PC-9 (cell line): ENCODE measurements around the gene SOX18. TPM values are rescaled to one million over a fixed set of nuclear protein-coding genes. Genes with fewer than 3 reads are reported as not detected.
A peak's percentile ranks its signal among the peaks of the same experiment; 100 is the strongest.

ENCODE experiments used
- BruUV-seq: library from RNA; stranded (reverse); fragments of 400-500 nt; replicated peaks from 2 replicates; lab custom pipeline; 2021; lab: Mats Ljungman, UMichigan
- CTCF ChIA-PET: fragments of 300-600 bp; sonication (Branson Sonifier 250); formaldehyde crosslinking; loops from one replicate; lab custom pipeline; 2022; ENCODE audit warnings: antibody characterized with exemption; lab: Charles Lee
- POLR2A ChIA-PET: fragments of 300-600 bp; sonication (Branson Sonifier 250); formaldehyde crosslinking; loops from one replicate; lab custom pipeline; 2022; ENCODE audit warnings: antibody characterized with exemption; ENCODE audit not compliant: unreplicated experiment; lab: Charles Lee
- DNase-seq, 2 experiments: peaks; one replicate each; pipeline versions ENCODE4 v3.0.0 to v3.0.0-alpha.2; 2015 to 2022; ENCODE audit warnings: mixed read lengths in 1 of 2
- H2AFZ ChIP-seq: fragments of 200-600 bp; sonication (generic); 2 replicates; pipeline ENCODE4 v1.8.1; 2017; ENCODE audit warnings: antibody characterized with exemption
- H3F3A ChIP-seq: fragments of 200-600 bp; sonication (generic); 2 replicates; pipeline ENCODE4 v1.8.1; 2017; ENCODE audit warnings: antibody characterized with exemption, mild to moderate bottlenecking, low read depth; ENCODE audit not compliant: insufficient read depth
- H3K27ac ChIP-seq: fragments of 200-600 bp; sonication (generic); 2 replicates; pipeline ENCODE4 v1.6.1; 2016; ENCODE audit warnings: mixed run types
- H3K27me3 ChIP-seq: fragments of 200-600 bp; sonication (generic); 2 replicates; pipeline ENCODE4 v1.6.1; 2016; ENCODE audit warnings: low read depth, mixed run types; ENCODE audit not compliant: insufficient read depth
- H3K36me3 ChIP-seq: fragments of 200-600 bp; sonication (generic); 2 replicates; pipeline ENCODE4 v1.6.1; 2016; ENCODE audit warnings: low read depth, mixed run types
- H3K4me1 ChIP-seq: fragments of 200-600 bp; sonication (generic); replicated peaks from 2 replicates; pipeline ENCODE4 v1.6.1; 2016; ENCODE audit warnings: mixed run types; ENCODE audit not compliant: insufficient read depth
- H3K4me2 ChIP-seq: fragments of 200-600 bp; sonication (generic); 2 replicates; pipeline ENCODE4 v1.6.1; 2017; ENCODE audit warnings: mixed run types
- H3K4me3 ChIP-seq: fragments of 200-600 bp; sonication (generic); 2 replicates; pipeline ENCODE4 v1.6.1; 2016; ENCODE audit warnings: mixed run types
- H3K79me2 ChIP-seq: fragments of 200-600 bp; sonication (generic); 2 replicates; pipeline ENCODE4 v1.6.1; 2017; ENCODE audit warnings: low read depth, mixed run types
- H3K9me2 ChIP-seq: fragments of 200-600 bp; sonication (generic); 2 replicates; pipeline ENCODE4 v1.8.1; 2017; ENCODE audit warnings: mild to moderate bottlenecking; ENCODE audit not compliant: insufficient read depth
- H3K9me3 ChIP-seq: fragments of 200-600 bp; sonication (generic); 2 replicates; pipeline ENCODE4 v1.8.1; 2016; ENCODE audit warnings: low read depth; ENCODE audit not compliant: insufficient read depth
- H4K20me1 ChIP-seq: fragments of 200-600 bp; sonication (generic); 2 replicates; pipeline ENCODE4 v1.8.1; 2017; ENCODE audit not compliant: insufficient read depth
- EZH2 ChIP-seq: fragments of 200-600 bp; sonication (generic); IDR thresholded peaks from 2 replicates; pipeline ENCODE4 v1.8.0; 2017; ENCODE audit warnings: antibody characterized with exemption, low read depth
- intact Hi-C: fragments of 100-400 bp; cut with micrococcal nuclease; formaldehyde crosslinking; loops from one replicate; pipeline ENCODE4 v1.10.0; 2022; ENCODE audit not compliant: unreplicated experiment
- total RNA-seq: library from RNA; stranded (reverse); gene quantifications from 2 replicates; pipeline ENCODE4 v1.2.3, GENCODE V29; 2021
- TF ChIP-seq, protein P1 (sequence below): fragments of 200-600 bp; sonication (generic); conservative IDR thresholded peaks from 2 replicates; pipeline ENCODE4 v1.6.1; 2017; ENCODE audit warnings: mixed run types, antibody characterized with exemption, mild to moderate bottlenecking, moderate library complexity

Gene SOX18
- total RNA-seq, 1 experiment from 2014 or later = not detected

DNA sequence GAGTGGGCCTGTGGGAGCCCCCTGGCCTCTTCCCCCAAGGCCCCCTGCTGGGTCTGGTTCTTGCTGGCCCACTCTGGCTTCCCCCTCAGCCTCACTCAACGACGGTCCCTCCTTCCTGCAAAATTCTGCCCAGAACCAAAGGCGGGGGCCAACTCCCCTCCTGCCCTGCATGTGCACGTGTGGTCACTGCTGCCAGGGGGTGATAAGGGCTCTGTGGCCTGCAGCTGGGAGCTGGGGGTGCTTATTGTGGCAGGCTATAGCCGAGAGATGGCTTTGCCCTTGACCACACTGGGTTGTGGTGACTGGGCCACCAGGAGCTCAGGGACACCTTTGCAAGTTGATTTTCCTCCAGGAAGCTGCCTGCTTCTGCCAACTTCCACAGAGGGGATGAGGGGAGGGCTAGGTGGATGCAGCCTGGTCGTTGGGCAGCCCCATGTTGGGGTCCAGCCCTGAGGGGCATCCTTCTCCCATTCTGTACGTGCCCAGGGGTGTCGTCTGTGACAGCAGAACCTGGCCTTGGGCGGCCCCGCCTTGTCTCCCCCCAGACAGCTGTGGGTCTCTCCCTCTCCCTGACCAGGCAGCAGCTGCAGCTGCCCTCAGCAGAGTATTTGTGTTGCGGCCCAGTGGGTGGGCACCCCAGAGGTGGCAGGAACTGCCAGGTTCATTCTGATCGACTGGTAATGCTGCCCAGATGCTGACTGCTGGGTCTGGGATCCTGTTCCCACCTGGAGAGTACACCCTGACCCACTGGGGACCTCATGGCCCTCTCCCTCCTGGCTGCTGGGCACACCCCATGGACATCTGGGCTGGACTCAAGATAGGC, 19.2 kb upstream of the SOX18 start:
- Histone ChIP-seq H2AFZ (no peak overlapping the region), H4K20me1 (peaks cover 11% of the 10 kb centered on the region), H3K4me3 (no peak overlapping the region), H3K79me2 (peaks cover 14% of the 10 kb centered on the region), H3F3A (peaks cover 20% of the 10 kb centered on the region; the same call in 1 of the 2 replicates), H3K36me3 (no peaks in the 10 kb centered on the region), H3K9me3 (no peaks in the 10 kb centered on the region), H3K9me2 (no peaks in the 10 kb centered on the region), H3K27ac (no peak overlapping the region), H3K4me1 (peaks cover 39% of the 10 kb centered on the region), H3K4me2 (no peak overlapping the region), H3K27me3 (no peaks in the 10 kb centered on the region)
- no TSS peak for BruUV-seq
- TF ChIP-seq EZH2 = no peak
- TF ChIP-seq, protein P1, sequence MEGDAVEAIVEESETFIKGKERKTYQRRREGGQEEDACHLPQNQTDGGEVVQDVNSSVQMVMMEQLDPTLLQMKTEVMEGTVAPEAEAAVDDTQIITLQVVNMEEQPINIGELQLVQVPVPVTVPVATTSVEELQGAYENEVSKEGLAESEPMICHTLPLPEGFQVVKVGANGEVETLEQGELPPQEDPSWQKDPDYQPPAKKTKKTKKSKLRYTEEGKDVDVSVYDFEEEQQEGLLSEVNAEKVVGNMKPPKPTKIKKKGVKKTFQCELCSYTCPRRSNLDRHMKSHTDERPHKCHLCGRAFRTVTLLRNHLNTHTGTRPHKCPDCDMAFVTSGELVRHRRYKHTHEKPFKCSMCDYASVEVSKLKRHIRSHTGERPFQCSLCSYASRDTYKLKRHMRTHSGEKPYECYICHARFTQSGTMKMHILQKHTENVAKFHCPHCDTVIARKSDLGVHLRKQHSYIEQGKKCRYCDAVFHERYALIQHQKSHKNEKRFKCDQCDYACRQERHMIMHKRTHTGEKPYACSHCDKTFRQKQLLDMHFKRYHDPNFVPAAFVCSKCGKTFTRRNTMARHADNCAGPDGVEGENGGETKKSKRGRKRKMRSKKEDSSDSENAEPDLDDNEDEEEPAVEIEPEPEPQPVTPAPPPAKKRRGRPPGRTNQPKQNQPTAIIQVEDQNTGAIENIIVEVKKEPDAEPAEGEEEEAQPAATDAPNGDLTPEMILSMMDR = no peak
- intact Hi-C loops = loop anchor here (10.0 kb wide), 1 partner anchor 204 kb away; the partner anchor contains the start of genes ABHD16B and TPD52L2
- no peak for DNase-seq
- CTCF ChIA-PET = interaction anchor here (0.7 to 1.6 kb wide), 2 partner anchors 23 to 30 kb away, joined by 3 to 8 read pairs; no protein-coding TSS in a partner anchor
- POLR2A ChIA-PET = no interaction called here

DNA sequence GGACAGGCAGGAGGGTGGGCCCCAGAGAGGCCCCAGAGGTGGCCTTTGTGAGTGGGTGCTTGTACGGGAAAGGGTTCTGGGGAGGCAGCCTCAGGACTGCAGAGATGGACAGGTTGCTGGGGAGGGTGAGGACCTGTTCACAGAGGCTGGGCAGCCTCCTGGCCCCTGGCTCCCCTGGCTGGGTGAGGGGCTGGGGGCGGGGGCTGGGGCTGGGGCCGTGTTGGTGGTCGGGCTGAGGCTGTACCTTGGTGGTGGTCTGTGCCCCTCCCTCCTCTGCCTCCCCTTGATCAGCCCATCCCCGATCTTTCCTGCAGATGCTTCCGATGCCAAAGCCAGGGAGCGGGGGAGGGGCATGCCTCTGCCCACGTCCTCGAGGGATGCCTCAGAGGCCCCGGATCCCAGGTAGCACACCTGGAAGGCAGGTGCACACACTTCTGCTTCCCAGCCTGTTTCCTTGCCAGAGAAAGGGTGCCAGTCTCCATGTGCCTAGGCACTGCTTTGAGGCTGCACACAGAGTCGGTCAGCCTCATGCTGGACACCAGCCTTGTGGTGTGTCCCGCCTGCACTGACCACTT, 18.4 kb upstream of the SOX18 start:
- Histone ChIP-seq H3K4me1 (peaks cover 39% of the 10 kb centered on the region), H3K27me3 (no peaks in the 10 kb centered on the region), H3K4me2 (no peak overlapping the region), H2AFZ (no peak overlapping the region), H3K36me3 (no peaks in the 10 kb centered on the region), H3K79me2 (peaks cover 19% of the 10 kb centered on the region), H3K9me2 (no peaks in the 10 kb centered on the region), H3K27ac (no peak overlapping the region), H3K4me3 (no peak overlapping the region), H3F3A (peaks cover 21% of the 10 kb centered on the region; the same call in 1 of the 2 replicates), H3K9me3 (no peaks in the 10 kb centered on the region), H4K20me1 (peaks cover 11% of the 10 kb centered on the region)
- no peak for DNase-seq
- TF ChIP-seq EZH2 = no peak
- TF ChIP-seq, protein P1 = no peak
- CTCF ChIA-PET = no interaction called here
- intact Hi-C loops = loop anchor here (10.0 kb wide), 1 partner anchor 203 kb away; the partner anchor contains the start of genes ABHD16B and TPD52L2
- no TSS peak for BruUV-seq
- POLR2A ChIA-PET = no interaction called here

DNA sequence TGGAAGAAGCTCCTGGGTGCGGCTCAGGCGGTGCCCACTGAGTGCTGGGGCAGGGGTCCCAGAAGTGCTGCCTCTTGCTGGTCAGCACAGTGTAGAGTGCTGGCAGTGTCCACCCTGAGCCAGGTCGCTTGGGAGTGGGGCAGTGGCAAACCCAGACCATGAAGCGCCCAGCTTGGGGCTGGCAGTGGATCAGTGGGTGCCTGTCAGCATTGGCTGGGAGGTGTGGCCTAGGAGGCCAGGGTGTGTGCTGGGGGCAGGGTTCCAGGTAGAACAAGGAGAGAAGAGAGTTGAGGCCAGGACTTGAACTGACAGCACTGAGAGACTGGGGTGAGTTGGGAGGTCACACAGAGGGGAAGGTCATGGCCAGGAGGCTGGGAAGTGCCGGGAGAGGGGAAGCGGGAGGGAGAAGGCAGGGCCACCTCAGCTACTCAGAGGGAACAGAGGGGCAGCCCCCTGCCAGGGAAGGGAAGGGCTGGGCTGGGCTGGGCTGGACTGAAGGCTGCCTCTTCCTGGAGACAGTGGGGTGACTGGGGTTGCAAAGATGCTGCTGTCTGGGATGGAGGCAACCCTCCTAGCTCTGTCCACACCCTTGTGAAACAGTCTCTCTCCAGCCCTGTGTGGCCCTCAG, 17.7 kb upstream of the SOX18 start:
- POLR2A ChIA-PET = interaction anchor here (0.6 kb wide), 1 partner anchor 374 kb away, joined by 7 read pairs; no protein-coding TSS in a partner anchor
- Histone ChIP-seq H2AFZ (no peak overlapping the region), H3K27ac (no peak overlapping the region), H3K9me2 (no peaks in the 10 kb centered on the region), H4K20me1 (peaks cover 11% of the 10 kb centered on the region), H3K27me3 (no peaks in the 10 kb centered on the region), H3K9me3 (no peaks in the 10 kb centered on the region), H3K4me3 (no peak overlapping the region), H3K4me1 (peaks cover 44% of the 10 kb centered on the region), H3F3A (peaks cover 20% of the 10 kb centered on the region; the same call in 1 of the 2 replicates), H3K36me3 (no peaks in the 10 kb centered on the region), H3K4me2 (peak overlapping the region; percentile 96; the same call in 1 of the 2 replicates), H3K79me2 (peaks cover 19% of the 10 kb centered on the region)
- CTCF ChIA-PET = no interaction called here
- TF ChIP-seq, protein P1 = no peak
- no peak for TF ChIP-seq EZH2
- no peak for DNase-seq
- intact Hi-C loops = loop anchor here (10.0 kb wide), 1 partner anchor 202 kb away; the partner anchor contains the start of genes ABHD16B and TPD52L2
- BruUV-seq = no TSS peak
